Hair follicle dermal papilla cell (primary cell): Measurements from ENCODE around the gene SOHLH1. TPM values are rescaled to one million over a fixed set of nuclear protein-coding genes. Genes with fewer than 3 reads are reported as not detected.

Experiments
- total RNA-seq: library from RNA; depleted of rRNA; stranded (reverse); fragments of >200 nt; gene quantifications from 2 replicates; pipeline ENCODE4 v1.2.3, GENCODE V29; 2012

Gene SOHLH1, protein sequence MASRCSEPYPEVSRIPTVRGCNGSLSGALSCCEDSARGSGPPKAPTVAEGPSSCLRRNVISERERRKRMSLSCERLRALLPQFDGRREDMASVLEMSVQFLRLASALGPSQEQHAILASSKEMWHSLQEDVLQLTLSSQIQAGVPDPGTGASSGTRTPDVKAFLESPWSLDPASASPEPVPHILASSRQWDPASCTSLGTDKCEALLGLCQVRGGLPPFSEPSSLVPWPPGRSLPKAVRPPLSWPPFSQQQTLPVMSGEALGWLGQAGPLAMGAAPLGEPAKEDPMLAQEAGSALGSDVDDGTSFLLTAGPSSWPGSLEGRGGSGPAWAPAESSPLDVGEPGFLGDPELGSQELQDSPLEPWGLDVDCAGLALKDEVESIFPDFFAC
- total RNA-seq, result not detected in 2 replicates

GRCh38 chr9:135699440-135699839 lies at the start of gene SOHLH1:
SOHLH1 (minus strand) TSS chr9:135699481; CDS start chr9:135699467, 14 bp downstream.

GRCh38 chr9:135701959-135702721 lies 2.9 kb upstream of the SOHLH1 start, which contains the start of gene KCNT1:
KCNT1 (plus strand) TSS chr9:135702185; CDS start chr9:135702259, 74 bp downstream.

DNA sequence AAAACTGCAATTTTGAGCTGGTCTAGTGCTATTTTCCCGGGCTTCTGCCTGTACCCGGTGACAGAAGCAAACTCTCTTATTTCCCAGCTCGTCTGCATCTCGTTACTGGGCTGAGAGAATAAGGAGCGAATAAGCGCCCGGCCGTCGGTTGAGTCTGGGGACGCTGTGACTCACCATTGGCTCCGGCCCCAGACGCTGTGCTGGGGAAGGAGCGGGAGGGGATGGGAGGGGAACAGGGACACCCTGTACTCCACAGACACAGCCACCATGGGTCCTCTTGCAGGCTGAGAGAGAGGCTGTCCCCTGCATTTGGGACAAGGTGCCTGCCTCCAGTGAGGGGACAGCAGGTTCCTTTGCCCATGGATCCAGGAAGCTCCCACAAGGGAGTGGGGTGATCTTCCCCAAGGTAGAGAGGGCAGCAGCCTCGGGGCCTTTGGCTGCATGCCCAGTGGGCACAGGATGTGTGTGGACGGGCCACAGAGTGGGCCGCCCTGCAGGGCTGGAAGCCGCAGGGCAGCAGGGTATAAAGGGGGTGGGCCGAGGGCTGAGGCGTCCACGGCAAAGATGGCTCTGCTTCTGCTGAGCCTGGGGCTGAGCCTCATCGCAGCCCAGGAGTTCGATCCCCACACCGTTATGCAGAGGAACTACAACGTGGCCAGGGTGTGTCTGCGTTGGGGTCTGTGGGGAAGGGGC lies 36.4 kb downstream of the SOHLH1 start, which contains the start of gene LCN9:
Gene LCN9, plus strand, starts transcription at position 552 of the 693 bp plus-strand sequence. Its CDS starts 13 bp downstream, at position 565.

Other genes with a start within 250 kb of the SOHLH1 start
- gene PPP1R26, start 219.7 kb downstream of the SOHLH1 start, total RNA-seq, result 8.1 and 10.1 TPM in 2 replicates
- 17.0 and 34.1 TPM in 2 replicates for gene MRPS2, start 198.8 kb downstream of the SOHLH1 start, total RNA-seq
- not detected in 2 replicates for gene LCN1, start 178.0 kb downstream of the SOHLH1 start, total RNA-seq
- gene OBP2A, start 153.4 kb downstream of the SOHLH1 start, total RNA-seq, result not detected in 2 replicates
- gene PAEP, start 137.7 kb downstream of the SOHLH1 start, total RNA-seq, result not detected in 2 replicates
- gene GLT6D1, start 59.9 kb downstream of the SOHLH1 start, total RNA-seq, result not detected in 2 replicates
- not detected in 2 replicates for gene LCN9, start 36.2 kb downstream of the SOHLH1 start, total RNA-seq
- gene KCNT1, start 2.7 kb upstream of the SOHLH1 start, total RNA-seq, result not detected in 2 replicates
- gene CAMSAP1, start 208.1 kb upstream of the SOHLH1 start, total RNA-seq, result 16.3 and 19.0 TPM in 2 replicates